Transverse colon (tissue), 4 donors: ENCODE measurements around the gene MSH5. TPM values are rescaled to one million over a fixed set of nuclear protein-coding genes. Genes with fewer than 3 reads are reported as not detected.

Experiments used
- DNase-seq: peaks from one replicate; pipeline ENCODE4 v3.0.0-alpha.2; 2019
- H3K27ac ChIP-seq, 4 donors: fragments of 200-600 bp; sonication (generic); 2 replicates each; pipeline ENCODE4 v1.5.1; 2016 to 2018; ENCODE audit warnings: inconsistent platforms in 4 of 4
- H3K27me3 ChIP-seq: fragments of 200-600 bp; sonication (generic); 2 replicates; pipeline ENCODE4 v1.5.1; 2017; ENCODE audit warnings: inconsistent platforms
- H3K36me3 ChIP-seq, 4 donors: fragments of 200-600 bp; sonication (generic); 2 replicates each; pipeline ENCODE4 v1.5.1; 2017 to 2019; ENCODE audit warnings: inconsistent platforms in 4 of 4
- H3K4me1 ChIP-seq, 4 donors: fragments of 200-600 bp; sonication (generic); 2 replicates each; pipeline ENCODE4 v1.5.1; 2017 to 2020; ENCODE audit warnings: inconsistent platforms in 4 of 4
- H3K4me3 ChIP-seq, 4 donors: fragments of 200-600 bp; sonication (generic); 1 replicate in 1 of 4; 2 replicates in 3 of 4; pipeline versions ENCODE4 v1.5.1 to v1.6.1; 2017 to 2019; ENCODE audit warnings: inconsistent platforms in 4 of 4
- H3K9me3 ChIP-seq, 2 donors: fragments of 200-600 bp; sonication (generic); 2 replicates each; pipeline ENCODE4 v1.5.1; 2017 to 2019; ENCODE audit warnings: inconsistent platforms in 2 of 2
- EP300 ChIP-seq: sonication (generic); formaldehyde crosslinking; IDR thresholded peaks from one replicate; pipeline ENCODE4 v1.6.1; 2017; ENCODE audit warnings: antibody characterized with exemption, low read depth
- POLR2A ChIP-seq: fragments of 450-650 bp; IDR thresholded peaks from one replicate; pipeline ENCODE4 v1.6.1; 2016; ENCODE audit warnings: antibody characterized with exemption, mild to moderate bottlenecking, moderate library complexity
- POLR2AphosphoS5 ChIP-seq, 3 donors: sonication (generic); formaldehyde crosslinking; IDR thresholded peaks; one replicate each; pipeline ENCODE4 v1.6.1; 2016; ENCODE audit warnings: antibody characterized with exemption in 3 of 3
- WGBS, 2 donors: methylation state at CpG; one replicate each; pipeline ENCODE4 v1.1.5; 2018; ENCODE audit warnings: low coverage in 1 of 2; 5-methylcytosine and 5-hydroxymethylcytosine counted together
- in situ Hi-C, 4 donors: fragments of 200-750 bp; cut with MboI; loops; one replicate each; pipeline versions ENCODE4 v1.15.0 to v1.15.1; 2017; ENCODE audit warnings: low sequenced_read_pairs in 3 of 4, low pct_ligation_motif_present in 1 of 4, low pct_unique_long_range_greater_than_20kb in 1 of 4
- intact Hi-C: fragments of 100-400 bp; cut with DNase I; formaldehyde crosslinking; loops from one replicate; pipeline ENCODE4 v1.15.1; 2023; ENCODE audit warnings: low total_unique reads
- total RNA-seq, 4 donors: library from RNA; depleted of rRNA; stranded (reverse); fragments of >200 nt; gene quantifications; one replicate each; pipeline ENCODE4 v1.1.0, GENCODE V29; 2016
- TF ChIP-seq, protein P1 (sequence below), 5 experiments: fragments of 200-600 bp in 3 of 5; fragments of 450-650 bp in 2 of 5; sonication (generic) in 3 of 5; IDR thresholded peaks; 1 replicate in 2 of 5; 2 replicates in 3 of 5; pipeline ENCODE4 v1.5.1; 2016 to 2017; ENCODE audit warnings: antibody characterized with exemption in 5 of 5, inconsistent platforms in 3 of 5, mild to moderate bottlenecking in 2 of 5, moderate library complexity in 1 of 5

The MSH5 gene
- total RNA-seq, 4 donors from 2014 or later, result 16.5 to 159 (median 43.9) TPM

DNA sequence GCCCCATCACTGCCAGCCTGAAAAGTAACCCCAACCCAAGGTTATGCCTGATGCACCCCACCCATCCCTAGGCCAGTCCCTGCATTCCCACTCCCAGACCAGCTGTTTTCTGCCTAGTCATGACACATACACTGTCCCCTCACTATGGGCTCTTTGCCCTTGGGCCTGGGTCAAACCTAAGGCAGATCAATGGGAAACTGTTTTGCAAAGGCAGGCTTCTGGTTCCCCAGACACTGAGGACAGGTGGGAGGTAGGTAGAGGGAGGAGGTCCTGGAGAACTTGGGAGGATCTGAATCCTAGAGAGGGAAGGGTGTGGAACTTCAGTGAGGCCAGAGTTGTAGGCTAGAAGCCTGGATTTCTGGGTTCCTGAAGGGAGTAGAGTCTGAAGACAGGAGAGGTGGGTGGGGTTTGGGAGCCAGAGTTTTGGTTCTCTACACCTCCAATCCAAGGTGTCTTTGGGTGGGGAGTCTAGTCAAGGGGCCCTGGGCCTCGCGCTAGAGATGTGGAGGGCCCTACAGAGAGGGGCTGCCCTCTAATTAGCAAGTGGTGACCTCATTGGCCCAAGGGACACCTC lies 5.5 kb upstream of the MSH5 start:
- WGBS, 2 donors, result 22% methylated on average over 2 of the region's 2 CpGs; no CpG with 5 or more reads in 1 of the 2 donors

DNA sequence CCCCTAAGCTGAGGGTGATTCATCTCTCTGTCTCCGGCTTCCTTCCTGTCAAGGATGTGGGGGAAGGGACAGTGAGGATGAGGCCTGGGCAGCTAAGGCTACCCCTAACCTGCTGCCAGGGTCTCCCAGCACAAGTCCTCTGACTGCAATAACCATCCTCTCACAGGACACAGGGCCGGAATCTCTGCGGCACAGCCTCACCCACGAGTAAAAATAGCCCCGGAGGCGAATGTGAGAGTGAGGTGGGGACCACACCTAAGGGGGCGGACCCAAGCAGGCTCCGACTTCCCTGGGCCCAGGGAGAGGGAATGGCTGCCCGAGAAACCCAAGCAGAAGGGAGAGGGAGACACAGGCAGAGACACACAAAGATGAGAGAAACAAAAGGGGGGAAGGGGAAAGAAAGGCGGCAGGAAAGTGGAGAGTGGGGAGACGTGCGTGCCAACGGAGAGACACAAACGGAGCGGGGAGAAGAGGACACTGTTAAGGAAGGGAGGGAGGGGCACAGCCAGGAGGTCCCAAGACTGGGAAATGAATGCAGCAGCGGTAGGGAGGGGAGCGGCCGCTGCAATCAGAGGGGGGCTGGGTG lies 4.9 kb upstream of the MSH5 start:
- intact Hi-C loops, result no loop called here

More for the DNA sequence above, 5.5 kb upstream of the MSH5 start:
- intact Hi-C loops (no loop called here), in situ Hi-C loops (loop anchor here in 1 of 4 donors (10.0 kb wide), 1 partner anchor 90 kb away; the partner anchor contains the start of gene HSPA1B)
- Histone ChIP-seq H3K27me3 (no peaks in the 10 kb centered on the region), H3K4me3 (peak overlapping the region; percentile 56 to 91 (median 75)), H3K4me1 (peaks cover 22 to 64% (median 50%) of the 10 kb centered on the region in 4 donors), H3K9me3 (no peaks in the 10 kb centered on the region), H3K27ac (peak overlapping the region; percentile 96 to 99 (median 98)), H3K36me3 (peaks cover 0 to 28% (median 13%) of the 10 kb centered on the region in 4 donors)
- no peak for DNase-seq
- no peak for TF ChIP-seq EP300
- TF ChIP-seq POLR2A, result no peak
- TF ChIP-seq, protein P1, sequence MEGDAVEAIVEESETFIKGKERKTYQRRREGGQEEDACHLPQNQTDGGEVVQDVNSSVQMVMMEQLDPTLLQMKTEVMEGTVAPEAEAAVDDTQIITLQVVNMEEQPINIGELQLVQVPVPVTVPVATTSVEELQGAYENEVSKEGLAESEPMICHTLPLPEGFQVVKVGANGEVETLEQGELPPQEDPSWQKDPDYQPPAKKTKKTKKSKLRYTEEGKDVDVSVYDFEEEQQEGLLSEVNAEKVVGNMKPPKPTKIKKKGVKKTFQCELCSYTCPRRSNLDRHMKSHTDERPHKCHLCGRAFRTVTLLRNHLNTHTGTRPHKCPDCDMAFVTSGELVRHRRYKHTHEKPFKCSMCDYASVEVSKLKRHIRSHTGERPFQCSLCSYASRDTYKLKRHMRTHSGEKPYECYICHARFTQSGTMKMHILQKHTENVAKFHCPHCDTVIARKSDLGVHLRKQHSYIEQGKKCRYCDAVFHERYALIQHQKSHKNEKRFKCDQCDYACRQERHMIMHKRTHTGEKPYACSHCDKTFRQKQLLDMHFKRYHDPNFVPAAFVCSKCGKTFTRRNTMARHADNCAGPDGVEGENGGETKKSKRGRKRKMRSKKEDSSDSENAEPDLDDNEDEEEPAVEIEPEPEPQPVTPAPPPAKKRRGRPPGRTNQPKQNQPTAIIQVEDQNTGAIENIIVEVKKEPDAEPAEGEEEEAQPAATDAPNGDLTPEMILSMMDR (IDR thresholded peaks at IDR 0.05), result no peak
- TF ChIP-seq POLR2AphosphoS5 (IDR thresholded peaks at IDR 0.05), result no peak

DNA sequence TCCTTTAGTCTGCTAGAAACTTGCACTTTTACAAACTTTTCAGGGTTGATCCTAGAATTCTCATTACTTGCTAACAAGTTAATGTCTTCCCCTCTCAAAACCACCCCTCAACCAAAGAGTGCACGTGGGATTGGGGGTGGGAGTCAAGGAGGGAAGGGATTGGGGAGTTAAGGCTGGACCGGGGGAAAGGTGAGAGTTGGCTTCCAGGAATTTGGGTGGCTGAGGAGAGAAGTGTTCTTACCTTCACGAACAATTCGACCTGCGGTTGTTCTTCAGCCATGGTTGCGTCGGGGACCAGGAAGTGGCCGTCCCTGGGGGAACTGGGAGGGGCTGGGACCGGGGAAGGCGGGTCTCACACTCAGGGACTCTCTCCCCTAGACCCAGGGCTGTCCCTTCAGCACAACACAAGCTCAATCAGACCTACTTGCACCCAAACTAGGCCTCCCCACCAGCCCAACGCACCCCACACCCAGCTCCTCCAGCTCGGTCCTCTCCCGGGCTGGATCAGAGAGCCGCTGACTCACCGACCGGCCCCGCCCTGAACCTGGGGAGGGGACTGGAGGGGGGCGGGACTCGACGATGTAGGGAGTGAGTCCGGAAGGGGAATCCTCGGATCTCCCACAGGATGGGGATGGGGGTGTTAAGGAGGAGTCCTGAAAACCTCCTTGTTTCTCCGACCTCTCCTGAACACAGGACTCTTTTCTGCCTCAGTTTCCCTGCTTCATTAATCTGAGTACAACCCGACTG lies 3.6 kb upstream of the MSH5 start, which contains the start of gene CLIC1:
Gene CLIC1, minus strand, starts transcription at position 510 of the 747 bp plus-strand sequence. Its CDS starts 230 bp downstream, at position 280.
- Histone ChIP-seq H3K4me3 (peak within 1 kb of the TSS; percentile 56 to 91 (median 75)), H3K4me1 (peaks cover 23 to 69% (median 55%) of the 10 kb centered on the region in 4 donors), H3K9me3 (no peaks in the 10 kb centered on the region), H3K27ac (peak within 1 kb of the TSS; percentile 96 to 99 (median 98)), H3K36me3 (peaks cover 0 to 28% (median 11%) of the 10 kb centered on the region in 4 donors), H3K27me3 (no peaks in the 10 kb centered on the region)
- 0 to 1% methylated on average over 5 to 22 of the region's 24 CpGs for WGBS, 2 donors
- in situ Hi-C loops, result loop anchor here in 1 of 4 donors (10.0 kb wide), 1 partner anchor 89 kb away; the partner anchor contains the start of gene HSPA1B
- peak; percentile 93 for DNase-seq
- intact Hi-C loops, result no loop called here
- TF ChIP-seq EP300, result no peak
- TF ChIP-seq POLR2AphosphoS5 (IDR thresholded peaks at IDR 0.05), result peak; percentile 97 to 98 (median 98)
- TF ChIP-seq, protein P1 (IDR thresholded peaks at IDR 0.05), result no peak
- peak; percentile 98 for TF ChIP-seq POLR2A

More for the DNA sequence above, 4.9 kb upstream of the MSH5 start:
- peak overlapping the region; percentile 56 to 91 (median 75) for H3K4me3 ChIP-seq
- peak overlapping the region; percentile 96 to 99 (median 98) for H3K27ac ChIP-seq
- no peaks in the 10 kb centered on the region for H3K27me3 ChIP-seq
- WGBS, 2 donors, result 1% methylated on average over 18 of the region's 18 CpGs; no CpG with 5 or more reads in 1 of the 2 donors
- in situ Hi-C loops, result loop anchor here in 1 of 4 donors (10.0 kb wide), 1 partner anchor 90 kb away; the partner anchor contains the start of gene HSPA1B
- DNase-seq, result peak; percentile 84
- TF ChIP-seq, protein P1 (IDR thresholded peaks at IDR 0.05), result no peak
- TF ChIP-seq POLR2A (peak; percentile 81), POLR2AphosphoS5 (IDR thresholded peaks at IDR 0.05) (peak; percentile 66 to 81 (median 67)), EP300 (no peak)
- peaks cover 0 to 28% (median 13%) of the 10 kb centered on the region in 4 donors for H3K36me3 ChIP-seq
- peaks cover 23 to 65% (median 52%) of the 10 kb centered on the region in 4 donors for H3K4me1 ChIP-seq
- H3K9me3 ChIP-seq, result no peaks in the 10 kb centered on the region
